Stimulated activated CD4-positive, alpha-beta T cell treated with anti-CD3 and anti-CD28 coated beads, Interleukin-2, amount 100 ng/mL, for 48 hours (primary cell): ENCODE measurements around the gene MYRF.
A peak's percentile ranks its signal among the peaks of the same experiment; 100 is the strongest.

ENCODE experiments used
- DNase-seq, 2 donors: peaks; one replicate each; pipeline ENCODE4 v3.0.0-alpha.2; 2020

The MYRF gene

GRCh38 chr11:61752117-61752924 is at the start of gene MYRF:
Gene MYRF, plus strand, starts transcription at chr11:61752636. Its CDS starts 109 bp downstream, at chr11:61752745.
- peak; percentile 59 to 62 for DNase-seq

GRCh38 chr11:61702701-61703312 is 49.6 kb upstream of the MYRF start:
- DNase-seq, result no peak

GRCh38 chr11:61704838-61705237 is 47.6 kb upstream of the MYRF start:
- DNase-seq, result no peak

GRCh38 chr11:61706452-61707400 is 45.7 kb upstream of the MYRF start:
- no peak for DNase-seq

- no peak for DNase-seq
Observed at GRCh38 chr11:61707574-61707973, 44.9 kb upstream of the MYRF start.

- DNase-seq, result no peak
Observed at GRCh38 chr11:61709110-61709509, 43.3 kb upstream of the MYRF start.

- no peak for DNase-seq
Observed at GRCh38 chr11:61709572-61709971, 42.9 kb upstream of the MYRF start.

- DNase-seq, result no peak
Observed at GRCh38 chr11:61710019-61710418, 42.4 kb upstream of the MYRF start.

GRCh38 chr11:61711037-61711436 is 41.4 kb upstream of the MYRF start:
- DNase-seq, result no peak

- no peak for DNase-seq
Observed at GRCh38 chr11:61711498-61711897, 40.9 kb upstream of the MYRF start.

- DNase-seq, result no peak
Observed at GRCh38 chr11:61712314-61712713, 40.1 kb upstream of the MYRF start.

- no peak for DNase-seq
Observed at GRCh38 chr11:61712846-61713245, 39.6 kb upstream of the MYRF start.

GRCh38 chr11:61713464-61713863 is 39.0 kb upstream of the MYRF start:
- DNase-seq, result no peak

GRCh38 chr11:61713906-61714305 is 38.5 kb upstream of the MYRF start:
- DNase-seq, result no peak

- no peak for DNase-seq
Observed at GRCh38 chr11:61714316-61714715, 38.1 kb upstream of the MYRF start.

GRCh38 chr11:61714916-61715315 is 37.5 kb upstream of the MYRF start:
- no peak for DNase-seq

GRCh38 chr11:61715867-61716266 is 36.6 kb upstream of the MYRF start:
- DNase-seq, result no peak

- no peak for DNase-seq
Observed at GRCh38 chr11:61716478-61717285, 35.8 kb upstream of the MYRF start.

- no peak for DNase-seq
Observed at GRCh38 chr11:61717286-61718033, 35.0 kb upstream of the MYRF start.

- no peak for DNase-seq
Observed at GRCh38 chr11:61718046-61718531, 34.3 kb upstream of the MYRF start.

GRCh38 chr11:61718621-61719302 is 33.7 kb upstream of the MYRF start:
- DNase-seq, result no peak
